ENCODE data around the gene ZNF496. TPM values are rescaled to one million over a fixed set of nuclear protein-coding genes. Genes with fewer than 3 reads are reported as not detected.

ZNF496 gene
- total RNA-seq: 15.9 and 22.8 TPM in 2 replicates

GRCh38 chr1:247331525-247332214 is at the start of gene ZNF496:
ZNF496 (minus strand) TSS chr1:247331867; CDS start chr1:247329578, 2,289 bp downstream.

GRCh38 chr1:247255772-247256171 is 75.9 kb downstream of the ZNF496 start, which contains the start of gene VN1R5:
VN1R5 (plus strand) TSS chr1:247256072.

Other genes starting within 250 kb of the ZNF496 start
- gene ZNF669, start 227.5 kb downstream of the ZNF496 start, total RNA-seq: 9.4 and 15.9 TPM in 2 replicates
- gene ZNF124, start 159.8 kb downstream of the ZNF496 start, total RNA-seq: 33.5 and 40.2 TPM in 2 replicates
- not detected in 2 replicates for gene VN1R5, start 75.8 kb downstream of the ZNF496 start, total RNA-seq
- 3.4 TPM in 1 of 2 replicates, not detected in the other for gene NLRP3, start 84.3 kb upstream of the ZNF496 start, total RNA-seq
- not detected in 2 replicates for gene OR2B11, start 126.2 kb upstream of the ZNF496 start, total RNA-seq
- gene OR2C3, start 204.6 kb upstream of the ZNF496 start, total RNA-seq: not detected in 2 replicates
- not detected in 2 replicates for gene GCSAML, start 217.3 kb upstream of the ZNF496 start, total RNA-seq